GM19397 (cell line): ENCODE results near the gene KHNYN.
"Not testable (repeated sequence)": the region's sequence is repeated elsewhere in the genome, so short reads cannot be mapped to it uniquely, and the experiment has no call there.

Experiments
- ATAC-seq: cut with Tn5 transposase; IDR thresholded peaks from one replicate; pipeline ENCODE4 v1.9.1; 2021; ENCODE audit warnings: mild to moderate bottlenecking, moderate library complexity; ENCODE audit not compliant: unreplicated experiment

The KHNYN gene

DNA sequence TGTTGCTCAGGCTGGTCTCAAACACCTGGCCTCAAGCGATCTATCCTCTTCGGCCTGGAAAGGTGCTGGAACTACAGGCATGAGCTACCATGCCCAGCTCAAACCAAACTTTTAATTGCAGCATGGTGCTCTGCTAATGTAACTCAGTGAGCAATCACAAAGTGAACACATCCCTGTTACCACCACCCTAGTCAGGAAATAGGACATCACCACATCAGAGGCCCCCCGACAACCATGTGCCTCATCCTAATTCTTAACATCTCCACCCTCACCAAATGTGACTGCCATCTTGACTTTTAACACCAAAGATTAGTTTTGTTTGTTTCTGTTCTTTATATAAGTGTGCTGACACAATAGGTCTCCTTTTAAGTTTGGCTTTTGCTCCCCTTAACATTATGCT is 35.6 kb downstream of the KHNYN start:
- ATAC-seq = no peak

DNA sequence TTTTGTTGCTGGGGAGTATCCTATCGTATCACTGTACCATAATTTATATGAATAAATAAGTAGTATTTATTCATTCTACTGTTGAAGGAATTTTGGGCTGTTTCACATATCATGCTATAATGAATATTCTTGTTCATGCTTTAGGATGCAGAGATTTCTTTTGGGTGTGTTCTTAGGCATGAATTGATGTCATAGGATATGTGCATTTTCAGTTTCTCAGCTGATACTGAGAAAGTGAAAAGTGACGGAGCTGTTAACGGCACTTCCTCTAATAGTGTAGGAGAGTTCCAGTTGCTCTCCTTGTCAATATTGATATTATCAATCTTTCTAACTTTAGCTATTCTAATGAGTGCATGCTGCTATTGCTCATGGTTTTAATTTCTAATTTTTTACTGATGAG is 36.1 kb downstream of the KHNYN start:
- ATAC-seq = no peak

DNA sequence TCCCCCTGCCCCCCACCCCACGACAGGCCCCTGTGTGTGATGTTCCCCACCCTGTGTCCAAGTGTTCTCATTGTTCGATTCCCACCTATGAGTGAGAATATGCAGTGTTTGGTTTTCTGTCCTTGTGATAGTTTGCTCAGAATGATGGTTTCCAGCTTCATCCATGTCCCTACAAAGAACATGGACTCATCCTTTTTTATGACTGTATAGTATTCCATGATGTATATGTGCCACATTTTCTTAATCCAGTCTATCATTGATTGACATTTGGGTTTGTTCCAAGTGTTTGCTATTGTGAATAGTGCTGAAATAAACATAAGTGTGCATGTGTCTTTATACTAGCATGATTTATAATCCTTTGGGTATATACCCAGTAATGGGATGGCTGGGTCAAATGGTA is 40.7 kb downstream of the KHNYN start:
- not testable (repeated sequence) for ATAC-seq

DNA sequence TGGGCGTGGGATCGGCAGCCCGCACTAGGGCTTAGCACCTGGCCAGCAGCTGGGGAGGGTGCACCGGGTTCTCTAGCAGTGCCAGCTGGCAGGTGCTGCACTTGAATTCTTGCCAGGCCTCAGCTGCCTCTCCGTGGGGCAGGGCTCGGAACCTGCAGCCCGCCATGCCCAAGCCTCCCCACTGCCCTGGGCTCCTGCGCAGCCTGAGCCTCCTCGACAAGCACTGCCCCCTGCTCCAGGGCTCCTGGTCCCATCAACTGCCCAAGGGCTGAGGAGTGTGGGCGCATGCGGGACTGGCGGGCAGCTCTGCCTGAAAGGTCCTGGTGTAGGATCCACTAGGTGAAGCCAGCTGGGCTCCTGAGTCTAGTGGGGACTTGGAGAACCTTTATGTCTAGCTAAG is 43.5 kb downstream of the KHNYN start:
- ATAC-seq = no peak

DNA sequence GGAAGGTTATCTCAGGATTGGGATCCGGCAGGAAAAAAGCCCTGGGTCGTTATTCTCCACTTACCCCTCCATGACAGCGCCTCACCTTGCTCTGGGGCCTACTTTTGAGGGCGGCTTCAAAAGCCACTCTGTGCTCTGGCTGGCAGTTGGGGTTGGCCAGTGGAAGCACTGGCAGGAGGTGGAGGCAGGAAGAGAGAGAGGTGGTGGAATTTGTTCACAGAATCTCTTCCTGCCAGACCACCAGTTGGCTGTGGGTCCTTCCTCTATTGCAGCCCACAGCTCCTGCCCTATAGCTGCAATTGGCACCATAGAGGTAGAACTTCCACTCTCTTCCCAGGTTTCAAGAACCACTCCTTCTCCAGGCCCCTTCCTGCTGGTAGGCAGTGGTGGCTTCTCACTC is 45.5 kb downstream of the KHNYN start:
- no peak for ATAC-seq

DNA sequence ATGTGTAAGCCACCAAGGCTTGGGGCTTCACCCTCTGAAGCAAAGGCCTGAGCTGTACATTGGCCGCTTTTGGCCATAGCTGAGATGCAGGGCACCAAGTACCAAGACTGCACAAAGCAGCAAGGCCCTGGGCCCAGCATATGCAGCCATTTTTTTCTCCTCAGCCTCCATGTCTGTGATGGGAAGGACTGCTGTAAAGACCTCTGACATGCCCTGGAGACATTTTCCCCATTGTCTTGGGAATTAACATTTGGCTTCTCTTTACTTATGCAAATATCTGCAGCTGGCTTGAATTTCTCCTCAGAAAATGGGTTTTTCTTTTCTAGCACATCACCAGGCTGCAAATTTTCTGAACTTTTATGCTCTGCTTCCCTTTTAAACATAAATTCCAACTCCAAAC is 50.2 kb downstream of the KHNYN start:
- not testable (repeated sequence) for ATAC-seq

DNA sequence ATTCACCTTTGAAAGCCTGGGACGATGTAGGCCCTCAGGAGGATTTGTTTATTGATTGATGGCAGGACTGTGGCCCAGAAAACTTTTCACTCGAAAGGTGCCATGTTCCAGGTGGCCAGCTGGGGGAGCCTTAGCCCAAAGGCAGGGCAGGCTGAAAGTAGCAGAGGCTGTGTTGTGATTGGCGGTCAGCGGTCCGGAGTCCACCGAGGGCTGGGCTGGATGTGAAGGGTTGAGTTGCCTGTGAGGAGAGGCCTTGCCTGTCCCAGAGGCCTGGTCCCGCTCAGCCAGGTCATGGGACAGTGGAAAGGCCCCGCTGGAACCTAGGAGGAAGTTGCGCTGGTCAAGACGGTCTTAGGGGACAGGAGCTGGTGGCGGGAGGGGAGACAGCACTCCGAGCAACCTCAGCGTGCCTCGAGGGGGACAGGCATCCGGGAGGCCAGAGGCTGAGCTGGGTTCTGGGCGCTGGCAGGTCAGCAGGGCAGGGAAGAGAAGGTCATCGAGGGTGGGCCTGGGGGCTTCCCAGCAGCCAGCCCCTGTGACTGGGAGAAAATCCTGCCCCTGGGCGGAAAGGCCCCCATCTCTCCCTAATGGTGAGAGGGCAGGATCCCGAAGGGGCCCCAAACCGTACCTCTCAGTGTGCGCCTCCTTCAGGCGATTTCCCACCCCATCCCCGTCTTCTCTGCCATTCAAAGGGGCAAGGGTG is 52.0 kb downstream of the KHNYN start:
- peak; percentile 91 for ATAC-seq

DNA sequence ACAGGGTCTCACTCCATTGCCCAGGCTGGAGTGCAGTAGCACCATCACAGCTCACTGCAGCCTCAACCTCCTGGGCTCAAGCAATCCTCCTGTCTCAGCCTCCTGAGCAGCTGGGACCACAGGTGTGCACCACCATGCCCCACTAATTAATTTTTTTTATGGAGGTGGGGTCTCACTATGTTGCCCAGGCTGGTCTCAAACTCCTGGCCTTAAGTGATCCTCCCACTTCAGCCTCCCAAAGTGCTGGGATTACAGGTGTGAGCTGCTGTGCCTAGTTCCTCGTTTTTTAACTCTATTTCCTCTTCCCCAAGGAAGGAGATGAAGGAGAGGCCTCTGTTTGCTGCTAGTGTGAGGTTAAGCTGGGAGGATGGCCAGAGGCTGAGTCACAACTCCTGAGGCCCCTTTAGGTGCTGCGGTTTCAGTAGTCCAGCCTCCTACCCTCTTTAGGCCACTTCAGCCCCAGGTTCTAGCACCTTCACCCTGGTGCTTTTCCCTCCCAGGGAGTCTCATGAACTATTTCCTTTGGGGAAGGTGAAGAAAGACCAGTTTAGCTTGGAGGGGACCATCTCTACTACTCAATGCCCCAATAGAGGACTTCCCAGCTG is 53.0 kb downstream of the KHNYN start:
- not testable (repeated sequence) for ATAC-seq

DNA sequence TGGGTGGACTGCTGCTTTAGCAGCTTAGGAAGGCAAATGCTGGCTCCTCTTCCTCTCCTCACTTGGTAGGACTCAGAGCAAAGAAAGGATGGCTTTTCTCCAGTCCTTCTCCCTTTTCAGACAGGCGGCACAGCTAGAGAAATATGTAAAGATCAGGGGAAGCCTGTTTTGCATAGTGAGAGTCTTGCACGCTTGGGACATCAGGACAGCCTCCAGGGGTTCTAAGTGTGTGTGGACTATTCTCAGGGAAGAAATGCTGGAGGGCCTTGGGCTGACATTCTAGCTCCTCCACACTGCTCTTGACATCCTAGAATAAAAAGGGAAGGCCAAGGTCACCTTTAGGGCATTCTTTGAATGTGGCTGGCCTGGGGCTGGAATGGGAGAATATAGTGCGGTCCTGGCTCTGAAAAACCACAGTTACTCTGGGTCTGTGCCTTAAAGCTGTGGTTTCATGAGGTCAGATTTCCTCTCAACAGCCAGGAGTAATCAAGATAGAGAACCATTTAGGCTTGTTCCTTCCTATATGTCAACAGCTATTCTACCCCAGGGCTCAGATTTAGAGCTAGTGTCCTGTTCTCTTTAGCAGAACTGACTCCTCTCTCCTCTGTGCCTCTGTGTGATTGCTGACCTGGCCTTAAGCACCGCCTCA is 54.0 kb downstream of the KHNYN start:
- ATAC-seq = no peak
